Stomach (tissue), 4 donors: Measurements from ENCODE around the gene E2F6.

Source experiments
- CTCF ChIP-seq, 7 experiments: fragments of 450-650 bp in 4 of 7; fragments of 200-600 bp in 3 of 7; sonication (generic) in 3 of 7; IDR thresholded peaks; one replicate each; pipeline ENCODE4 v1.5.1; 2016 to 2019; ENCODE audit warnings: antibody characterized with exemption in 7 of 7, control low read depth in 2 of 7, mild to moderate bottlenecking in 1 of 7
- POLR2A ChIP-seq, 4 donors: fragments of 450-650 bp; IDR thresholded peaks; one replicate each; pipeline ENCODE4 v1.6.1; 2016; ENCODE audit warnings: antibody characterized with exemption in 4 of 4, control low read depth in 2 of 4, mild to moderate bottlenecking in 1 of 4, moderate library complexity in 1 of 4

- TF ChIP-seq CTCF (IDR thresholded peaks at IDR 0.05): no peak
- TF ChIP-seq POLR2A (IDR thresholded peaks at IDR 0.05): no peak
Observed at GRCh38 chr2:11488809-11489208, 22.8 kb upstream of the E2F6 start.
